IMR-90 (cell line): Measurements from ENCODE around the gene RHOF.

Experiments
- BHLHE40 ChIP-seq: fragments of 150-350 bp; IDR thresholded peaks from 2 replicates; pipeline ENCODE4 v1.6.1; 2016; ENCODE audit warnings: mild to moderate bottlenecking, low read depth, low read length
- CHD1 ChIP-seq: IDR thresholded peaks from 2 replicates; pipeline ENCODE4 v1.6.1; 2012; ENCODE audit warnings: low read depth, low read length, improper control_type of control experiment
- FOS ChIP-seq: fragments of 150-350 bp; IDR thresholded peaks from 2 replicates; pipeline ENCODE4 v1.6.1; 2016; ENCODE audit warnings: low read depth, low read length
- MAFK ChIP-seq: IDR thresholded peaks from 2 replicates; pipeline ENCODE4 v1.6.1; 2012; ENCODE audit warnings: low read depth, low read length, improper control_type of control experiment
- MAZ ChIP-seq: IDR thresholded peaks from 2 replicates; pipeline ENCODE4 v1.6.1; 2012; ENCODE audit warnings: low read depth, mild to moderate bottlenecking, low read length, improper control_type of control experiment, moderate library complexity, borderline replicate concordance
- MXI1 ChIP-seq: IDR thresholded peaks from 2 replicates; pipeline ENCODE4 v1.6.1; 2012; ENCODE audit warnings: low read depth, mild to moderate bottlenecking, low read length, moderate library complexity, borderline replicate concordance
- NFE2L2 ChIP-seq: fragments of 150-350 bp; IDR thresholded peaks from 2 replicates; pipeline ENCODE4 v1.6.1; 2016; ENCODE audit warnings: low read depth, mild to moderate bottlenecking, low read length
- POLR2A ChIP-seq: IDR thresholded peaks from 2 replicates; pipeline ENCODE4 v1.6.1; 2012; ENCODE audit warnings: mild to moderate bottlenecking, low read depth, low read length
- RAD21 ChIP-seq: IDR thresholded peaks from 2 replicates; pipeline ENCODE4 v1.6.1; 2012; ENCODE audit warnings: low read length, improper control_type of control experiment
- RCOR1 ChIP-seq: IDR thresholded peaks from 2 replicates; pipeline ENCODE4 v1.6.1; 2012; ENCODE audit warnings: mild to moderate bottlenecking, low read length, improper control_type of control experiment; ENCODE audit not compliant: insufficient replicate concordance
- RFX5 ChIP-seq: IDR thresholded peaks from 2 replicates; pipeline ENCODE4 v1.8.0; 2012; ENCODE audit warnings: low read depth, mild to moderate bottlenecking, low read length, moderate library complexity
- SMC3 ChIP-seq: fragments of 150-350 bp; IDR thresholded peaks from 2 replicates; pipeline ENCODE4 v1.6.1; 2016; ENCODE audit warnings: low read depth, mild to moderate bottlenecking, antibody characterized with exemption, low read length, moderate library complexity
- TF ChIP-seq, protein P1 (sequence below): fragments of 150-350 bp; IDR thresholded peaks from 2 replicates; pipeline ENCODE4 v1.6.1; 2016; ENCODE audit warnings: low read depth, mild to moderate bottlenecking, low read length, moderate library complexity, borderline replicate concordance
- TF ChIP-seq, protein P2 (sequence below): conservative IDR thresholded peaks from 2 replicates; pipeline ENCODE4 v1.5.1; 2012; ENCODE audit warnings: mild to moderate bottlenecking, low read depth, low read length, improper control_type of control experiment

DNA sequence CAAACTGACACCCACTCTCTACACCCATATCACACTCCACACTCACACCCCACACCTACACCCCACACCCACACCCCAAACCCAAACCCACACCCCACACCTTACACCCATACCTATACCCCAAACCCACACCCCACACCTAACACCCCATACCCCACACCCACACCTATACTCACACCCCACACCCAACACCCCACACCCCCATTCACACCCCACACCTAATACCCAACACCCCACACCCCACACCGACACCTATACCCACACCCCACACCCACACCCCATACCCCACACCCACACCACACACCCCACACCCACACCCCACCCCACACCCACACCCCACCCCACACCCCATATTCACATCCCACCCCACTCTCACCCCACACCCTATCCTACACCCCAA, 42.5 kb downstream of the RHOF start:
- no peak for TF ChIP-seq POLR2A
- TF ChIP-seq NFE2L2 = no peak
- TF ChIP-seq, protein P1, sequence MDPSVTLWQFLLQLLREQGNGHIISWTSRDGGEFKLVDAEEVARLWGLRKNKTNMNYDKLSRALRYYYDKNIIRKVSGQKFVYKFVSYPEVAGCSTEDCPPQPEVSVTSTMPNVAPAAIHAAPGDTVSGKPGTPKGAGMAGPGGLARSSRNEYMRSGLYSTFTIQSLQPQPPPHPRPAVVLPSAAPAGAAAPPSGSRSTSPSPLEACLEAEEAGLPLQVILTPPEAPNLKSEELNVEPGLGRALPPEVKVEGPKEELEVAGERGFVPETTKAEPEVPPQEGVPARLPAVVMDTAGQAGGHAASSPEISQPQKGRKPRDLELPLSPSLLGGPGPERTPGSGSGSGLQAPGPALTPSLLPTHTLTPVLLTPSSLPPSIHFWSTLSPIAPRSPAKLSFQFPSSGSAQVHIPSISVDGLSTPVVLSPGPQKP = no peak
- TF ChIP-seq, protein P2, sequence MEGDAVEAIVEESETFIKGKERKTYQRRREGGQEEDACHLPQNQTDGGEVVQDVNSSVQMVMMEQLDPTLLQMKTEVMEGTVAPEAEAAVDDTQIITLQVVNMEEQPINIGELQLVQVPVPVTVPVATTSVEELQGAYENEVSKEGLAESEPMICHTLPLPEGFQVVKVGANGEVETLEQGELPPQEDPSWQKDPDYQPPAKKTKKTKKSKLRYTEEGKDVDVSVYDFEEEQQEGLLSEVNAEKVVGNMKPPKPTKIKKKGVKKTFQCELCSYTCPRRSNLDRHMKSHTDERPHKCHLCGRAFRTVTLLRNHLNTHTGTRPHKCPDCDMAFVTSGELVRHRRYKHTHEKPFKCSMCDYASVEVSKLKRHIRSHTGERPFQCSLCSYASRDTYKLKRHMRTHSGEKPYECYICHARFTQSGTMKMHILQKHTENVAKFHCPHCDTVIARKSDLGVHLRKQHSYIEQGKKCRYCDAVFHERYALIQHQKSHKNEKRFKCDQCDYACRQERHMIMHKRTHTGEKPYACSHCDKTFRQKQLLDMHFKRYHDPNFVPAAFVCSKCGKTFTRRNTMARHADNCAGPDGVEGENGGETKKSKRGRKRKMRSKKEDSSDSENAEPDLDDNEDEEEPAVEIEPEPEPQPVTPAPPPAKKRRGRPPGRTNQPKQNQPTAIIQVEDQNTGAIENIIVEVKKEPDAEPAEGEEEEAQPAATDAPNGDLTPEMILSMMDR = no peak
- TF ChIP-seq MAZ = no peak
- no peak for TF ChIP-seq FOS
- no peak for TF ChIP-seq SMC3
- no peak for TF ChIP-seq RFX5
- no peak for TF ChIP-seq BHLHE40
- no peak for TF ChIP-seq CHD1
- TF ChIP-seq RCOR1 = no peak
- TF ChIP-seq RAD21 = no peak
- TF ChIP-seq MXI1 = no peak
- no peak for TF ChIP-seq MAFK
